Karpas-422 (cell line): ENCODE measurements around the gene NCF4. TPM values are rescaled to one million over a fixed set of nuclear protein-coding genes. Genes with fewer than 3 reads are reported as not detected.

Experiments used
- DNase-seq: peaks from one replicate; pipeline ENCODE4 v3.0.0-alpha.2; 2015
- H2AFZ ChIP-seq: fragments of 200-600 bp; sonication (generic); 2 replicates; pipeline ENCODE4 v1.6.1; 2014; ENCODE audit warnings: antibody characterized with exemption, low read length, mixed read lengths
- H3K27ac ChIP-seq: fragments of 200-600 bp; sonication (generic); 2 replicates; pipeline ENCODE4 v1.5.1; 2014; ENCODE audit warnings: mild to moderate bottlenecking, low read length, moderate library complexity
- H3K27me3 ChIP-seq: fragments of 200-600 bp; sonication (generic); 2 replicates; pipeline ENCODE4 v1.6.1; 2014; ENCODE audit warnings: low read length, mixed read lengths
- H3K36me3 ChIP-seq: fragments of 200-600 bp; sonication (generic); 2 replicates; pipeline ENCODE4 v1.6.1; 2014; ENCODE audit warnings: low read length, mixed read lengths; ENCODE audit not compliant: insufficient read depth
- H3K4me1 ChIP-seq: fragments of 200-600 bp; sonication (generic); 2 replicates; pipeline ENCODE4 v1.6.1; 2014; ENCODE audit warnings: mild to moderate bottlenecking, low read length, mixed read lengths
- H3K4me2 ChIP-seq: fragments of 200-600 bp; sonication (generic); 2 replicates; pipeline ENCODE4 v1.6.1; 2014; ENCODE audit warnings: low read length, low read depth, mild to moderate bottlenecking; ENCODE audit not compliant: poor library complexity, severe bottlenecking
- H3K4me3 ChIP-seq: fragments of 200-600 bp; sonication (generic); 2 replicates; pipeline ENCODE4 v1.5.1; 2014; ENCODE audit warnings: mild to moderate bottlenecking, antibody characterized with exemption, low read length, mixed read lengths
- H3K79me2 ChIP-seq: fragments of 200-600 bp; sonication (generic); 2 replicates; pipeline ENCODE4 v1.6.1; 2014; ENCODE audit warnings: mild to moderate bottlenecking, low read length, mixed read lengths
- H3K9ac ChIP-seq: fragments of 200-600 bp; sonication (generic); 2 replicates; pipeline ENCODE4 v1.6.0; 2014; ENCODE audit warnings: low read length
- H3K9me2 ChIP-seq: fragments of 200-600 bp; sonication (generic), shearing (Covaris generic); replicated peaks from 2 replicates; pipeline ENCODE4 v1.6.0; 2014; ENCODE audit warnings: mild to moderate bottlenecking, low read length, moderate library complexity; ENCODE audit not compliant: insufficient read depth
- H3K9me3 ChIP-seq: fragments of 300-700, 200-600 bp; sonication (generic); 2 replicates; pipeline ENCODE4 v1.6.1; 2014; ENCODE audit warnings: low read length, mixed read lengths
- H4K20me1 ChIP-seq: fragments of 200-600 bp; sonication (generic); 2 replicates; pipeline ENCODE4 v1.6.1; 2014; ENCODE audit warnings: mild to moderate bottlenecking, antibody characterized with exemption, low read length, low read depth; ENCODE audit not compliant: insufficient read depth
- total RNA-seq: library from RNA; depleted of rRNA; stranded (reverse); fragments of >200 nt; shearing (Covaris generic); gene quantifications from 2 replicates; pipeline ENCODE4 v1.2.3, GENCODE V29; 2014; ENCODE audit warnings: low replicate concordance; rRNA removed

The NCF4 gene
- 116 and 179 TPM in 2 replicates for total RNA-seq

- Histone ChIP-seq H2AFZ (peak within 1 kb of the TSS; percentile 54), H3K36me3 (peaks cover 3% of the 10 kb centered on the region; the same call in 1 of the 2 replicates), H3K9me3 (no peaks in the 10 kb centered on the region), H3K27me3 (no peaks in the 10 kb centered on the region), H3K79me2 (peaks cover 23% of the 10 kb centered on the region), H3K27ac (peak within 1 kb of the TSS; percentile 81), H3K4me3 (peak within 1 kb of the TSS; percentile 71), H4K20me1 (no peaks in the 10 kb centered on the region), H3K4me1 (peaks cover 49% of the 10 kb centered on the region), H3K9me2 (no peaks in the 10 kb centered on the region), H3K9ac (peak within 1 kb of the TSS; percentile 76), H3K4me2 (peak within 1 kb of the TSS; percentile 92)
- peak; percentile 97 for DNase-seq
These were observed at the start of gene NCF4 for GRCh38 chr22:36860821-36861659. Gene NCF4, plus strand, starts transcription at chr22:36861006. Its CDS starts 166 bp downstream, at chr22:36861172.

- Histone ChIP-seq H2AFZ (no peak overlapping the region), H3K9me2 (no peaks in the 10 kb centered on the region), H3K9ac (no peak overlapping the region), H3K27me3 (no peaks in the 10 kb centered on the region), H3K4me1 (no peaks in the 10 kb centered on the region), H3K9me3 (no peaks in the 10 kb centered on the region), H3K36me3 (no peaks in the 10 kb centered on the region), H3K4me3 (no peak overlapping the region), H3K79me2 (no peaks in the 10 kb centered on the region), H4K20me1 (no peaks in the 10 kb centered on the region), H3K4me2 (no peak overlapping the region), H3K27ac (no peak overlapping the region)
- DNase-seq = no peak
These were observed 49.6 kb upstream of the NCF4 start for GRCh38 chr22:36811094-36811800.

GRCh38 chr22:36814801-36815200 lies 46.0 kb upstream of the NCF4 start:
- DNase-seq = no peak

GRCh38 chr22:36815558-36816338 lies 45.1 kb upstream of the NCF4 start:
- Histone ChIP-seq H3K4me3 (no peak overlapping the region), H3K9ac (no peak overlapping the region), H3K9me3 (no peaks in the 10 kb centered on the region), H3K27ac (no peak overlapping the region), H3K27me3 (no peaks in the 10 kb centered on the region), H4K20me1 (no peaks in the 10 kb centered on the region), H3K9me2 (no peaks in the 10 kb centered on the region), H2AFZ (no peak overlapping the region), H3K79me2 (no peaks in the 10 kb centered on the region), H3K36me3 (no peaks in the 10 kb centered on the region), H3K4me2 (no peak overlapping the region), H3K4me1 (no peaks in the 10 kb centered on the region)
- no peak for DNase-seq

More at GRCh38 chr22:36814801-36815200, 46.0 kb upstream of the NCF4 start:
- no peak overlapping the region for H3K4me3 ChIP-seq
- H3K9me2 ChIP-seq = no peaks in the 10 kb centered on the region
- no peak overlapping the region for H3K4me2 ChIP-seq
- no peak overlapping the region for H3K27ac ChIP-seq
- H3K9me3 ChIP-seq = no peaks in the 10 kb centered on the region
- no peak overlapping the region for H2AFZ ChIP-seq
- no peak overlapping the region for H3K9ac ChIP-seq
- no peaks in the 10 kb centered on the region for H3K79me2 ChIP-seq
- H3K27me3 ChIP-seq = no peaks in the 10 kb centered on the region
- H3K36me3 ChIP-seq = no peaks in the 10 kb centered on the region
- H3K4me1 ChIP-seq = no peaks in the 10 kb centered on the region
- no peaks in the 10 kb centered on the region for H4K20me1 ChIP-seq

GRCh38 chr22:36816339-36816635 lies 44.5 kb upstream of the NCF4 start:
- H3K4me1 ChIP-seq = no peaks in the 10 kb centered on the region
- H3K36me3 ChIP-seq = no peaks in the 10 kb centered on the region
- H3K4me3 ChIP-seq = no peak overlapping the region
- no peaks in the 10 kb centered on the region for H3K79me2 ChIP-seq
- no peak overlapping the region for H2AFZ ChIP-seq
- H3K9ac ChIP-seq = no peak overlapping the region
- no peak overlapping the region for H3K27ac ChIP-seq
- no peaks in the 10 kb centered on the region for H4K20me1 ChIP-seq
- H3K27me3 ChIP-seq = no peaks in the 10 kb centered on the region
- no peaks in the 10 kb centered on the region for H3K9me2 ChIP-seq
- no peaks in the 10 kb centered on the region for H3K9me3 ChIP-seq
- no peak for DNase-seq
- H3K4me2 ChIP-seq = no peak overlapping the region

- no peaks in the 10 kb centered on the region for H3K4me1 ChIP-seq
- no peak for DNase-seq
- H3K36me3 ChIP-seq = no peaks in the 10 kb centered on the region
- H3K79me2 ChIP-seq = no peaks in the 10 kb centered on the region
- H3K9me2 ChIP-seq = no peaks in the 10 kb centered on the region
- no peak within 1 kb of the TSS for H2AFZ ChIP-seq
- no peak within 1 kb of the TSS for H3K4me3 ChIP-seq
- no peaks in the 10 kb centered on the region for H3K27me3 ChIP-seq
- no peaks in the 10 kb centered on the region for H4K20me1 ChIP-seq
- H3K27ac ChIP-seq = no peak within 1 kb of the TSS
- H3K9ac ChIP-seq = no peak within 1 kb of the TSS
- no peak within 1 kb of the TSS for H3K4me2 ChIP-seq
- H3K9me3 ChIP-seq = no peaks in the 10 kb centered on the region
These were observed 43.9 kb upstream of the NCF4 start, which contains the start of gene PVALB for GRCh38 chr22:36816636-36817524. Gene PVALB, minus strand, starts transcription at chr22:36817035. Its CDS starts 30 bp downstream, at chr22:36817005.

GRCh38 chr22:36817525-36817848 lies 43.3 kb upstream of the NCF4 start:
- H3K36me3 ChIP-seq = no peaks in the 10 kb centered on the region
- no peaks in the 10 kb centered on the region for H3K27me3 ChIP-seq
- no peak overlapping the region for H3K27ac ChIP-seq
- H4K20me1 ChIP-seq = no peaks in the 10 kb centered on the region
- no peaks in the 10 kb centered on the region for H3K9me3 ChIP-seq
- H2AFZ ChIP-seq = no peak overlapping the region
- no peak overlapping the region for H3K4me3 ChIP-seq
- H3K9ac ChIP-seq = no peak overlapping the region
- H3K9me2 ChIP-seq = no peaks in the 10 kb centered on the region
- no peaks in the 10 kb centered on the region for H3K4me1 ChIP-seq
- no peak for DNase-seq
- no peaks in the 10 kb centered on the region for H3K79me2 ChIP-seq
- no peak overlapping the region for H3K4me2 ChIP-seq
